Measurements from ENCODE around the gene MS4A15.

GRCh38 chr11:60710482-60710881 is 46.2 kb upstream of the MS4A15 start:
- TF ChIP-seq POLR2AphosphoS5 (IDR thresholded peaks at IDR 0.05) (no peak), CTCF (IDR thresholded peaks at IDR 0.05 in 8 of 11, conservative IDR thresholded peaks at IDR 0.05 in 3 of 11) (no peak), POLR2A (IDR thresholded peaks at IDR 0.05) (no peak)
